HEK293 (cell line): ENCODE measurements around the gene ZBTB44.

ENCODE experiments used
- PRDM1 ChIP-seq: fragments of 450-650 bp; formaldehyde crosslinking; IDR thresholded peaks from 2 replicates; pipeline ENCODE4; 2016; ENCODE audit warnings: missing biosample characterization, missing genetic modification characterization
- SCRT2 ChIP-seq: fragments of 450-650 bp; formaldehyde crosslinking; IDR thresholded peaks from 2 replicates; pipeline ENCODE4 v1.5.1; 2016; ENCODE audit warnings: missing biosample characterization, missing genetic modification characterization
- ZNF175 ChIP-seq: fragments of 450-650 bp; formaldehyde crosslinking; IDR thresholded peaks from 2 replicates; pipeline ENCODE4 v1.5.1; 2016; ENCODE audit warnings: missing biosample characterization, missing genetic modification characterization
- ZNF24 ChIP-seq: fragments of 450-650 bp; formaldehyde crosslinking; IDR thresholded peaks from 2 replicates; pipeline ENCODE4 v1.5.1; 2016; ENCODE audit warnings: missing biosample characterization, missing genetic modification characterization
- ZNF350 ChIP-seq: fragments of 450-650 bp; formaldehyde crosslinking; IDR thresholded peaks from 2 replicates; pipeline ENCODE4 v1.5.0; 2017; ENCODE audit warnings: missing biosample characterization, mild to moderate bottlenecking, missing genetic modification characterization
- ZNF426 ChIP-seq: fragments of 450-650 bp; formaldehyde crosslinking; IDR thresholded peaks from 2 replicates; pipeline ENCODE4 v1.5.1; 2017; ENCODE audit warnings: missing biosample characterization, missing genetic modification characterization, mild to moderate bottlenecking, inconsistent platforms, moderate library complexity
- TF ChIP-seq, protein P1 (sequence below): fragments of 450-650 bp; formaldehyde crosslinking; IDR thresholded peaks from 2 replicates; pipeline ENCODE4 v1.5.1; 2016; ENCODE audit warnings: missing biosample characterization, missing genetic modification characterization
- TF ChIP-seq, protein P2 (sequence below): fragments of 450-650 bp; formaldehyde crosslinking; IDR thresholded peaks from 2 replicates; pipeline ENCODE4 v1.5.1; 2016; ENCODE audit warnings: missing biosample characterization, missing genetic modification characterization

DNA sequence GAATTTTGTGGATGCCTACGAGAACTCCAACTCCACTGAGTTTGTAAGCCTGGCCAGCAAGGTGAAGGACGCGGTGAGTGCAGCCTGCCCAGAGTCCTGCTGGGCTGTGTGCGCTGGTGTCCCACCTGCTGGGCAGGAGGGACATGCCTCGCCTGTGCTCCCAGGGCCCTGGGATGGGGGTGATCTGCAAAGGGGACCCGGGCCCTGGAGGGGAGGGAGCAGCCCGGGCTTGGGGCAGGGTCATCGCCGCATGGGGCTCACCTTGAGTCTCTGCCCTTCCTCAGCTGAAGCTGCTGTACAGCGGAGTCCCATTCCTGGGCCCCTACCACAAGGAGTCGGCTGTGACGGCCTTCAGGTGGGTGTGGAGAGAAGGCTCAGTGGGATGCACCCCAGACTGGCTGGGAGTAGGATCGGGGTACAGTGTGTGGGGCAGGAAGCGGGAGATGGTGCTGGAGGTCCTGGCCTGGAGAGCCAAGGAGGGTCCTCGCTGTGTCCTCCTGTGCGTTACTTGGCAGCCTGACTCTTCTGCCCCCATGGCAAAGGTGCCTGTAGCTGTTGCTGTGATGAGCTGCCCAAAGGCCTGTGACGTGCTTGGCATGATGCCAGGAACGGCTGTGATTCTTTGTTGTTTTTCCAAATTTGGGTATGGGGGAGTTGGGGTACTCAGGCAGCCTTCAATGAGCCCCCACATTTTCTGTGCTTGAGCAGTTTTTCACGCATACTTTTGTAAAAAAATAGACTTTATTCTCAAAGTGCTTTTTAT is 126.0 kb downstream of the ZBTB44 start:
- no peak for TF ChIP-seq ZNF426
- no peak for TF ChIP-seq ZNF24
- TF ChIP-seq SCRT2 (tag by site-specific recombination), result no peak
- TF ChIP-seq, protein P1, sequence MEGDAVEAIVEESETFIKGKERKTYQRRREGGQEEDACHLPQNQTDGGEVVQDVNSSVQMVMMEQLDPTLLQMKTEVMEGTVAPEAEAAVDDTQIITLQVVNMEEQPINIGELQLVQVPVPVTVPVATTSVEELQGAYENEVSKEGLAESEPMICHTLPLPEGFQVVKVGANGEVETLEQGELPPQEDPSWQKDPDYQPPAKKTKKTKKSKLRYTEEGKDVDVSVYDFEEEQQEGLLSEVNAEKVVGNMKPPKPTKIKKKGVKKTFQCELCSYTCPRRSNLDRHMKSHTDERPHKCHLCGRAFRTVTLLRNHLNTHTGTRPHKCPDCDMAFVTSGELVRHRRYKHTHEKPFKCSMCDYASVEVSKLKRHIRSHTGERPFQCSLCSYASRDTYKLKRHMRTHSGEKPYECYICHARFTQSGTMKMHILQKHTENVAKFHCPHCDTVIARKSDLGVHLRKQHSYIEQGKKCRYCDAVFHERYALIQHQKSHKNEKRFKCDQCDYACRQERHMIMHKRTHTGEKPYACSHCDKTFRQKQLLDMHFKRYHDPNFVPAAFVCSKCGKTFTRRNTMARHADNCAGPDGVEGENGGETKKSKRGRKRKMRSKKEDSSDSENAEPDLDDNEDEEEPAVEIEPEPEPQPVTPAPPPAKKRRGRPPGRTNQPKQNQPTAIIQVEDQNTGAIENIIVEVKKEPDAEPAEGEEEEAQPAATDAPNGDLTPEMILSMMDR, result no peak
- TF ChIP-seq ZNF350 (tag by site-specific recombination), result no peak
- TF ChIP-seq PRDM1 (tag by site-specific recombination), result no peak
- TF ChIP-seq, protein P2, sequence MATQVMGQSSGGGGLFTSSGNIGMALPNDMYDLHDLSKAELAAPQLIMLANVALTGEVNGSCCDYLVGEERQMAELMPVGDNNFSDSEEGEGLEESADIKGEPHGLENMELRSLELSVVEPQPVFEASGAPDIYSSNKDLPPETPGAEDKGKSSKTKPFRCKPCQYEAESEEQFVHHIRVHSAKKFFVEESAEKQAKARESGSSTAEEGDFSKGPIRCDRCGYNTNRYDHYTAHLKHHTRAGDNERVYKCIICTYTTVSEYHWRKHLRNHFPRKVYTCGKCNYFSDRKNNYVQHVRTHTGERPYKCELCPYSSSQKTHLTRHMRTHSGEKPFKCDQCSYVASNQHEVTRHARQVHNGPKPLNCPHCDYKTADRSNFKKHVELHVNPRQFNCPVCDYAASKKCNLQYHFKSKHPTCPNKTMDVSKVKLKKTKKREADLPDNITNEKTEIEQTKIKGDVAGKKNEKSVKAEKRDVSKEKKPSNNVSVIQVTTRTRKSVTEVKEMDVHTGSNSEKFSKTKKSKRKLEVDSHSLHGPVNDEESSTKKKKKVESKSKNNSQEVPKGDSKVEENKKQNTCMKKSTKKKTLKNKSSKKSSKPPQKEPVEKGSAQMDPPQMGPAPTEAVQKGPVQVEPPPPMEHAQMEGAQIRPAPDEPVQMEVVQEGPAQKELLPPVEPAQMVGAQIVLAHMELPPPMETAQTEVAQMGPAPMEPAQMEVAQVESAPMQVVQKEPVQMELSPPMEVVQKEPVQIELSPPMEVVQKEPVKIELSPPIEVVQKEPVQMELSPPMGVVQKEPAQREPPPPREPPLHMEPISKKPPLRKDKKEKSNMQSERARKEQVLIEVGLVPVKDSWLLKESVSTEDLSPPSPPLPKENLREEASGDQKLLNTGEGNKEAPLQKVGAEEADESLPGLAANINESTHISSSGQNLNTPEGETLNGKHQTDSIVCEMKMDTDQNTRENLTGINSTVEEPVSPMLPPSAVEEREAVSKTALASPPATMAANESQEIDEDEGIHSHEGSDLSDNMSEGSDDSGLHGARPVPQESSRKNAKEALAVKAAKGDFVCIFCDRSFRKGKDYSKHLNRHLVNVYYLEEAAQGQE (tag by site-specific recombination), result no peak
- TF ChIP-seq ZNF175 (tag by site-specific recombination), result no peak
